Effector memory CD4-positive, alpha-beta T cell (primary cell): ENCODE results near the gene S100A1.

Experiments
- DNase-seq, 3 donors: peaks; one replicate each; pipeline ENCODE4 v3.0.0-alpha.2; 2020
- H3K27ac ChIP-seq: 2 replicates; pipeline ENCODE4 v1.7.0; 2013; ENCODE audit warnings: mild to moderate bottlenecking, low read length, moderate library complexity; ENCODE audit not compliant: insufficient read depth, poor library complexity, severe bottlenecking
- H3K27me3 ChIP-seq: replicated peaks from 2 replicates; pipeline ENCODE4 v1.7.0; 2013; ENCODE audit warnings: mild to moderate bottlenecking, low read length; ENCODE audit not compliant: insufficient read depth, control insufficient read depth, poor library complexity, severe bottlenecking
- H3K36me3 ChIP-seq: 2 replicates; pipeline ENCODE4 v1.7.0; 2013; ENCODE audit warnings: mild to moderate bottlenecking, low read length, moderate library complexity; ENCODE audit not compliant: control insufficient read depth, insufficient read depth
- H3K4me1 ChIP-seq: 2 replicates; pipeline ENCODE4 v1.7.0; 2013; ENCODE audit warnings: low read length, mild to moderate bottlenecking; ENCODE audit not compliant: control insufficient read depth, insufficient read depth, poor library complexity, severe bottlenecking
- H3K4me3 ChIP-seq: 2 replicates; pipeline ENCODE4 v1.7.0; 2013; ENCODE audit warnings: low read length, low read depth, mild to moderate bottlenecking; ENCODE audit not compliant: insufficient read depth, poor library complexity, severe bottlenecking
- H3K9me3 ChIP-seq: 2 replicates; pipeline ENCODE4 v1.7.0; 2013; ENCODE audit warnings: mild to moderate bottlenecking, low read length, moderate library complexity; ENCODE audit not compliant: control insufficient read depth

Gene S100A1

GRCh38 chr1:153609585-153609907, 18.7 kb upstream of the S100A1 start:
- no peaks in the 10 kb centered on the region for H3K9me3 ChIP-seq
- no peak overlapping the region for H3K4me3 ChIP-seq
- DNase-seq: no peak
- H3K4me1 ChIP-seq: no peaks in the 10 kb centered on the region
- H3K27ac ChIP-seq: no peak overlapping the region
- H3K36me3 ChIP-seq: no peaks in the 10 kb centered on the region
- no peaks in the 10 kb centered on the region for H3K27me3 ChIP-seq

- DNase-seq: no peak
- Histone ChIP-seq H3K36me3 (no peaks in the 10 kb centered on the region), H3K27ac (no peak overlapping the region), H3K4me3 (no peak overlapping the region), H3K9me3 (no peaks in the 10 kb centered on the region), H3K27me3 (no peaks in the 10 kb centered on the region), H3K4me1 (no peaks in the 10 kb centered on the region)
Measured at GRCh38 chr1:153610334-153610733, 17.9 kb upstream of the S100A1 start.

- H3K27me3 ChIP-seq: no peaks in the 10 kb centered on the region
- no peaks in the 10 kb centered on the region for H3K9me3 ChIP-seq
- no peak for DNase-seq
- H3K27ac ChIP-seq: no peak overlapping the region
- no peaks in the 10 kb centered on the region for H3K4me1 ChIP-seq
- H3K4me3 ChIP-seq: no peak overlapping the region
- no peaks in the 10 kb centered on the region for H3K36me3 ChIP-seq
Measured at GRCh38 chr1:153610811-153611301, 17.4 kb upstream of the S100A1 start.

- Histone ChIP-seq H3K27ac (no peak overlapping the region), H3K27me3 (no peaks in the 10 kb centered on the region), H3K9me3 (no peaks in the 10 kb centered on the region), H3K36me3 (no peaks in the 10 kb centered on the region), H3K4me1 (no peaks in the 10 kb centered on the region), H3K4me3 (no peak overlapping the region)
- DNase-seq: no peak
Measured at GRCh38 chr1:153611356-153611755, 16.9 kb upstream of the S100A1 start.

- Histone ChIP-seq H3K4me3 (no peak overlapping the region), H3K9me3 (no peaks in the 10 kb centered on the region), H3K36me3 (no peaks in the 10 kb centered on the region), H3K27me3 (no peaks in the 10 kb centered on the region), H3K27ac (no peak overlapping the region), H3K4me1 (no peaks in the 10 kb centered on the region)
- DNase-seq: no peak
Measured at GRCh38 chr1:153612111-153612754, 16.0 kb upstream of the S100A1 start.

- H3K4me3 ChIP-seq: no peak within 1 kb of the TSS
- H3K27ac ChIP-seq: no peak within 1 kb of the TSS
- no peaks in the 10 kb centered on the region for H3K27me3 ChIP-seq
- no peaks in the 10 kb centered on the region for H3K9me3 ChIP-seq
- H3K4me1 ChIP-seq: no peaks in the 10 kb centered on the region
- no peak for DNase-seq
- no peaks in the 10 kb centered on the region for H3K36me3 ChIP-seq
Measured at GRCh38 chr1:153612755-153613331, 15.4 kb upstream of the S100A1 start, which contains the start of gene S100A16. Gene S100A16, minus strand, starts transcription at chr1:153613137. Its CDS starts 4,986 bp downstream, at chr1:153608151.

- Histone ChIP-seq H3K9me3 (no peaks in the 10 kb centered on the region), H3K27me3 (no peaks in the 10 kb centered on the region), H3K4me1 (no peaks in the 10 kb centered on the region), H3K36me3 (no peaks in the 10 kb centered on the region), H3K27ac (no peak overlapping the region), H3K4me3 (no peak overlapping the region)
- DNase-seq: no peak
Measured at GRCh38 chr1:153613406-153613805, 14.8 kb upstream of the S100A1 start.

GRCh38 chr1:153614189-153614900, 13.9 kb upstream of the S100A1 start:
- H3K9me3 ChIP-seq: no peaks in the 10 kb centered on the region
- no peak for DNase-seq
- H3K4me3 ChIP-seq: no peak overlapping the region
- no peaks in the 10 kb centered on the region for H3K36me3 ChIP-seq
- H3K27me3 ChIP-seq: no peaks in the 10 kb centered on the region
- no peaks in the 10 kb centered on the region for H3K4me1 ChIP-seq
- H3K27ac ChIP-seq: no peak overlapping the region

GRCh38 chr1:153614906-153615305, 13.3 kb upstream of the S100A1 start:
- Histone ChIP-seq H3K4me1 (no peaks in the 10 kb centered on the region), H3K27me3 (no peaks in the 10 kb centered on the region), H3K27ac (no peak overlapping the region), H3K4me3 (no peak overlapping the region), H3K36me3 (no peaks in the 10 kb centered on the region), H3K9me3 (no peaks in the 10 kb centered on the region)
- DNase-seq: no peak

DNA sequence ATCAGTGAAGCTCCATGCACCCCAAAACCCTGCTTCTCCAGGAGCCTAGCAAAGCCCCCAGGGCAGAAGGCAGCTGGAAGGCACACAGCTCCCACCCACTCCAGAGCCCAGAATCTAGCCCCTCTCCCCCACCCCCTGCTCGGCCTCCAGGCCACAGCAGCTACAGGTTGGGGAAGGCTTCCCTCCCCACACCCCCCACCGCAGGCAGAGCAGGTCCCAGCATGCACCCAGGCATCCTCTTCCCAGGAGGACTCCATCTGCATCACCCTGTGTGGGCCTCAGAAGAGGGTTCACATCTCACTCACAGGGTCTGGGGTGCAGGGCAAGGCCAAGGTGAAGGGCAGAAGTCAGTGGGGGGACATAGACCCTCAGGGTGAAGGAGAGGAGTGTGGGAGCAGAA, 12.8 kb upstream of the S100A1 start:
- Histone ChIP-seq H3K36me3 (no peaks in the 10 kb centered on the region), H3K4me3 (no peak overlapping the region), H3K27ac (no peak overlapping the region), H3K27me3 (no peaks in the 10 kb centered on the region), H3K4me1 (no peaks in the 10 kb centered on the region), H3K9me3 (no peaks in the 10 kb centered on the region)
- no peak for DNase-seq
